ENCODE results near the gene SP100.
A peak's percentile ranks its signal among the peaks of the same experiment; 100 is the strongest.

SP100 gene

DNA sequence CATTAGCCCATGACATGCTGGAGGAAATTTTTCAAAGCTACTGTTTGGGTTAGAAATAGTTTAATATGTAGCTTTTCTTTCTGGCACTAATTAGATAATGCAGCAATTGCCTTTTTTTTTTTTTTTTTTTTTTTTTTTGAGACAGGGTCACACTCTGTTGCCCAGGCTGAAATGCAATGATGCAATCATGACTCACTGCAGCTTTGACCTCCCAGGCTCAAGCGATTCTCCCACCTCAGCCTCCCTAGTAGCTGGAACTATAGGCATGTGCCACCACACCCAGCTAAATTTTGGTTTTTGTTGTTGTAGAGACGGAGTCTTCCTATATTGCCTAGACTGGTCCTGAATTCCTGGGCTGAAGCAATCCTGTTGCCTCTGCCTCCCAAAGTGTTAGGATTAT, 136.2 kb downstream of the SP100 start:
- Histone ChIP-seq H3K4me2 (ENCODE audit: low read depth, low read length, poor library complexity, severe bottlenecking) (no peak overlapping the region), H3F3A (ENCODE audit: low read depth) (no peaks in the 10 kb centered on the region), H3K4me1 (ENCODE audit: insufficient read depth, low read length, poor library complexity, severe bottlenecking) (no peaks in the 10 kb centered on the region), H3K79me2 (ENCODE audit: insufficient read depth, low read length) (no peaks in the 10 kb centered on the region), H3K9me2 (replicated peaks; ENCODE audit: low read depth, low read length) (no peaks in the 10 kb centered on the region), H3K9me3 (ENCODE audit: insufficient read depth, low read depth, low read length) (no peaks in the 10 kb centered on the region), H3K9ac (ENCODE audit: low read depth, low read length, poor library complexity, severe bottlenecking) (no peak overlapping the region), H3K36me3 (ENCODE audit: insufficient read depth, low read length) (no peaks in the 10 kb centered on the region), H2AFZ (ENCODE audit: low read length) (no peak overlapping the region), H3K27me3 (ENCODE audit: insufficient read depth, low read length, poor library complexity, severe bottlenecking) (no peaks in the 10 kb centered on the region), H3K4me3 (ENCODE audit: low read length, poor library complexity, severe bottlenecking) (no peak overlapping the region), H4K20me1 (ENCODE audit: insufficient read depth, low read length, poor library complexity, severe bottlenecking) (no peaks in the 10 kb centered on the region)
- TF ChIP-seq EZH2phosphoT487 (IDR thresholded peaks at IDR 0.05; ENCODE audit: borderline replicate concordance): no peak

DNA sequence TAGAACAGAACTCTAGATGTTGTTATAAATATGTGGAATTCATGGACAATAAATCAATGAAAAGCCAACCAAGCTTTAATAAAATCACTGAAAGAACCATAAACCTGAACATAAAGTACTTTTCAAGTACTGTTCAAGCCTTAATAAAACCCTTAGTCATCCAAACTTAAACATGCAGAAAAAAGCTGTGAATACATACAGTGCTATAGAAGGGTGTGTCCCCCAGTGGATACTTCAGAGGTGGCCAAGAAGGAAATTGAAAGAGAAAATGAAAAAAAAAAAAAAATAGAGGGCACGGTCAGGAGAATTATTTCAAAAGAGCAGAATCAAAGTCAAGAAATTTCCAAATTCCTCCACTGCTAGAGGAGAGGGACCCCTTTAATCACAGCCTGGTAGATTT, 141.1 kb downstream of the SP100 start:
- H3K4me2 ChIP-seq (ENCODE audit: low read depth, low read length, poor library complexity, severe bottlenecking): no peak overlapping the region
- TF ChIP-seq, protein P1, sequence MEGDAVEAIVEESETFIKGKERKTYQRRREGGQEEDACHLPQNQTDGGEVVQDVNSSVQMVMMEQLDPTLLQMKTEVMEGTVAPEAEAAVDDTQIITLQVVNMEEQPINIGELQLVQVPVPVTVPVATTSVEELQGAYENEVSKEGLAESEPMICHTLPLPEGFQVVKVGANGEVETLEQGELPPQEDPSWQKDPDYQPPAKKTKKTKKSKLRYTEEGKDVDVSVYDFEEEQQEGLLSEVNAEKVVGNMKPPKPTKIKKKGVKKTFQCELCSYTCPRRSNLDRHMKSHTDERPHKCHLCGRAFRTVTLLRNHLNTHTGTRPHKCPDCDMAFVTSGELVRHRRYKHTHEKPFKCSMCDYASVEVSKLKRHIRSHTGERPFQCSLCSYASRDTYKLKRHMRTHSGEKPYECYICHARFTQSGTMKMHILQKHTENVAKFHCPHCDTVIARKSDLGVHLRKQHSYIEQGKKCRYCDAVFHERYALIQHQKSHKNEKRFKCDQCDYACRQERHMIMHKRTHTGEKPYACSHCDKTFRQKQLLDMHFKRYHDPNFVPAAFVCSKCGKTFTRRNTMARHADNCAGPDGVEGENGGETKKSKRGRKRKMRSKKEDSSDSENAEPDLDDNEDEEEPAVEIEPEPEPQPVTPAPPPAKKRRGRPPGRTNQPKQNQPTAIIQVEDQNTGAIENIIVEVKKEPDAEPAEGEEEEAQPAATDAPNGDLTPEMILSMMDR (conservative IDR thresholded peaks at IDR 0.05; ENCODE audit: low read length): no peak
- no peak for TF ChIP-seq EZH2phosphoT487 (IDR thresholded peaks at IDR 0.05; ENCODE audit: borderline replicate concordance)
- no peaks in the 10 kb centered on the region for H3F3A ChIP-seq (ENCODE audit: low read depth)
- H3K4me1 ChIP-seq (ENCODE audit: insufficient read depth, low read length, poor library complexity, severe bottlenecking): no peaks in the 10 kb centered on the region
- H3K79me2 ChIP-seq (ENCODE audit: insufficient read depth, low read length): no peaks in the 10 kb centered on the region
- no peak overlapping the region for H3K4me3 ChIP-seq (ENCODE audit: low read length, poor library complexity, severe bottlenecking)
- H3K27me3 ChIP-seq (ENCODE audit: insufficient read depth, low read length, poor library complexity, severe bottlenecking): no peaks in the 10 kb centered on the region
- no peaks in the 10 kb centered on the region for H3K9me3 ChIP-seq (ENCODE audit: insufficient read depth, low read depth, low read length)
- no peak overlapping the region for H2AFZ ChIP-seq (ENCODE audit: low read length)
- H3K9me2 ChIP-seq (replicated peaks; ENCODE audit: low read depth, low read length): no peaks in the 10 kb centered on the region
- H3K9ac ChIP-seq (ENCODE audit: low read depth, low read length, poor library complexity, severe bottlenecking): no peak overlapping the region
- H3K36me3 ChIP-seq (ENCODE audit: insufficient read depth, low read length): no peaks in the 10 kb centered on the region
- no peaks in the 10 kb centered on the region for H4K20me1 ChIP-seq (ENCODE audit: insufficient read depth, low read length, poor library complexity, severe bottlenecking)

DNA sequence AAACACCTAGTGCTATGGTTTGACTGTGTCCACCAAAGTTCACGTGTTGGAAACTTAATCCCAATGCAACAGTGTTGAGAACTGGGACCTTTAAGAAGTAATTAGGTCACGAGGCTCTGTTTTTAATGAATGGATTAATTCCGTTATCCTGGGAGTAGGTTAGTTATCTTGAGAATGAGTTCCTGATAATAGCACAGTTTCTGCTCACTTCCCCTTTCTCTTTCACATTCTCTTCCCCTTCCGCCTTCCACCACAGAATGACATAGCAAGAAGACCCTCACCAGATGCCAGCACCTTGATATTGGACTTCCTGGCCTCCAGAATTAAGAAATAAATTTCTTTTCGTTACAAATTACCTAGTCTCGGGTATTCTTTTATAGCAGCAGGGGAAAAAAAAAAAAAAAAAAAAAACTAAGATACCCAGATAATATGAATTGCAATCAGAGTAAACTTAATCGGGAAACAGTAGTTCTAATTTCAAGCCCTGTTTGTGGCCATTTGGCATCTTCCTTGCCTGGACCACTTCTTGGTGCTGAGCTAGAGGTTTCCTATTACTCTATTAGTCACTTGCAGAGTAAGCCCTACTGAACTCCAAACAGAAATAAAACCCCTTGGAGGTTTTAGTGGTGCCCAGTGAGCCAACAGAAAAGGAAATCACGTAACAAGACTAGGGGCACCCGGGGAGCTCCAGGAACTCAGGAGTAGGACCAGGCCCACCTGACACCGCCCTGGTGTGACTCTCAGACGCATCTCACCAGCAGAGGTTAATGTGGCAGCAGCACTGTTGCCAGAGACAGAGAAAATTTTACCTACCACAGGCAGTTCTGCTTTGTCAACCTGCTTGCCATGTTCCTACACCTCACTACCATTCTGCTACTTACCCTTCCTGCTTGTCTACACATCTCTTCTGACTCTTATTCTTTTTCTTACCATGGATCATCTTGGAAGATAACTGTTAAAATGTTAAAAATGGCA, 149.1 kb downstream of the SP100 start:
- Histone ChIP-seq H3K4me2 (ENCODE audit: low read depth, low read length, poor library complexity, severe bottlenecking) (no peak overlapping the region), H3K4me3 (ENCODE audit: low read length, poor library complexity, severe bottlenecking) (no peak overlapping the region), H3K9me3 (ENCODE audit: insufficient read depth, low read depth, low read length) (no peaks in the 10 kb centered on the region), H3K9me2 (replicated peaks; ENCODE audit: low read depth, low read length) (no peaks in the 10 kb centered on the region), H4K20me1 (ENCODE audit: insufficient read depth, low read length, poor library complexity, severe bottlenecking) (no peaks in the 10 kb centered on the region), H2AFZ (ENCODE audit: low read length) (peak overlapping the region; percentile 56; the same call in 1 of the 2 replicates), H3K9ac (ENCODE audit: low read depth, low read length, poor library complexity, severe bottlenecking) (no peak overlapping the region), H3K27me3 (ENCODE audit: insufficient read depth, low read length, poor library complexity, severe bottlenecking) (no peaks in the 10 kb centered on the region), H3F3A (ENCODE audit: low read depth) (no peaks in the 10 kb centered on the region), H3K79me2 (ENCODE audit: insufficient read depth, low read length) (no peaks in the 10 kb centered on the region), H3K36me3 (ENCODE audit: insufficient read depth, low read length) (no peaks in the 10 kb centered on the region), H3K4me1 (ENCODE audit: insufficient read depth, low read length, poor library complexity, severe bottlenecking) (no peaks in the 10 kb centered on the region)
- no peak for TF ChIP-seq EZH2phosphoT487 (IDR thresholded peaks at IDR 0.05; ENCODE audit: borderline replicate concordance)
- TF ChIP-seq, protein P1 (conservative IDR thresholded peaks at IDR 0.05; ENCODE audit: low read length): no peak

Measured in Loucy (cell line).